Measurements from ENCODE around the gene DFFA. TPM values are rescaled to one million over a fixed set of nuclear protein-coding genes. Genes with fewer than 3 reads are reported as not detected.

Gene DFFA
- total and polyA plus RNA-seq, 2 of the 4 experiments (the other 2 are of a cell fraction) = 28.1 to 62.6 TPM

DNA sequence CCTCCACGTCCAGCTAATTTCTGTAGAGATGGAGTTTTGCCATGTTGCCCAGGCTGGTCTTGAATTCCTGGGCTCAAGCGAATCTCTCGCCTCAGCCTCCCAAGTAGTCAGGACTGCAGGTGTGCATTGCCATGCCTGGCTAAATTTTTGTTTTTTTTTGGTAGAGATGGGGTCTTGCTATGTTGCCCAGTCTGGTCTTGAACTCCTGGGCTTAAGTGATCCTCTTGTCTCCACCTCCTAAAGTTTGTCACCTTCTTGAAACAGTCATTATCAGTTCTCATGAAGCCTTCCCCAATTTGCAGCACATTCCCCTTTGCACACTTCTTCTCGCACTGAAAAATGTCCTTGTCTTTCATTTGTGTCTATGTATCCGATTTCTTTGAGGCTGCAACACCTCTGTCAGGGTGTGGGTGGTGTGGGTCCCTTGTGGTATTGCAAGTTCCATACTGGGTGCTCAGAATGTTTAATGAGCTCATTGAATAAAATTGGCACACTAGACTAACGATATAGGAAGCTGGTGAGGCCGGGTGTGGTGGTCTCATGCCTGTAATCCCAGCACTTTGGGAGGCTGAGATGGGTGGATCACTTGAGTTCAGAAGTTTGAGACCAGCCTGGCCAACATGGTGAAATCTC, 25.4 kb downstream of the DFFA start:
- BruUV-seq (replicated peaks) = no TSS peak
- Histone ChIP-seq H3K23ac (ENCODE audit: low read depth, low read length) (no peak overlapping the region), H3K9ac (ENCODE audit: low read depth, low read length) (no peak overlapping the region), H4K91ac (ENCODE audit: insufficient read depth, low read depth, low read length) (no peak overlapping the region), H3K56ac (ENCODE audit: extremely low read depth, insufficient read depth, low read length) (no peak overlapping the region), H2BK20ac (ENCODE audit: low read depth, low read length) (no peak overlapping the region), H2AFZ (replicated peaks; ENCODE audit: low read length, poor library complexity) (no peak overlapping the region), H2BK15ac (ENCODE audit: low read depth, low read length) (no peak overlapping the region), H4K8ac (ENCODE audit: low read depth in 2 of 2, low read length in 2 of 2) (no peak overlapping the region), H3K4ac (ENCODE audit: low read depth, low read length) (no peak overlapping the region), H3K27me3 (ENCODE audit: control insufficient read depth, insufficient read depth, low read length) (no peaks in the 10 kb centered on the region), H3K27ac (ENCODE audit: insufficient read depth, low read length) (no peak overlapping the region), H2BK5ac (ENCODE audit: low read depth, low read length, poor library complexity, severe bottlenecking) (no peak overlapping the region), H2AK5ac (ENCODE audit: low read depth, low read length) (no peak overlapping the region), H3K36me3 (ENCODE audit: control insufficient read depth, insufficient read depth, low read length) (peaks cover 7% of the 10 kb centered on the region; the same call in 1 of the 2 replicates), H2AK9ac (replicated peaks; ENCODE audit: low read depth, low read length, poor library complexity) (no peak overlapping the region), H3K4me1 (ENCODE audit: control insufficient read depth, insufficient read depth, low read length) (peaks cover 2% of the 10 kb centered on the region; the same call in 1 of the 2 replicates), H3K14ac (replicated peaks; ENCODE audit: low read depth, low read length) (no peak overlapping the region), H3K4me2 (ENCODE audit: low read depth, low read length) (no peak overlapping the region), H4K20me1 (ENCODE audit: insufficient read depth, low read length) (no peaks in the 10 kb centered on the region), H3K79me1 (ENCODE audit: low read depth in 1 of 2, low read length in 2 of 2) (no peaks in the 10 kb centered on the region), H3K9me3 (ENCODE audit: control insufficient read depth, insufficient read depth, low read length) (no peaks in the 10 kb centered on the region), H3K18ac (ENCODE audit: low read depth, low read length) (no peak overlapping the region), H4K5ac (ENCODE audit: low read depth, low read length) (no peak overlapping the region), H2BK120ac (ENCODE audit: low read depth, low read length) (no peak overlapping the region), H3K9me1 (ENCODE audit: insufficient read depth, low read length) (0 out of 2 replicates have a peak, but pooled peaks cover 3% of the 10 kb centered on the region), H3K4me3 (ENCODE audit: insufficient read depth, low read depth, low read length) (no peak overlapping the region)
- DNase-seq (no peak), ATAC-seq (ENCODE audit: low read depth) (no peak)
- intact Hi-C loops (cut with micrococcal nuclease) (no loop called here), dilution Hi-C loops (cut with HindIII; ENCODE audit: low sequenced_read_pairs, unreplicated experiment) (no loop called here), in situ Hi-C loops (cut with MboI; ENCODE audit: low sequenced_read_pairs) (no loop called here)
- WGBS, 2 experiments (ENCODE audit: extremely low coverage in 2 of 2, insufficient read length in 1 of 2) = no CpG with 5 or more reads among the region's 7 CpGs
- ChIA-PET CTCF (interaction anchor here (0.5 to 0.7 kb wide), 2 partner anchors 478 to 621 kb away, joined by 3 read pairs; no protein-coding TSS in a partner anchor), POLR2A (ENCODE audit: unreplicated experiment) (no interaction called here)
- no peak for TF ChIP-seq FOS (IDR thresholded peaks at IDR 0.05; ENCODE audit: low read depth, low read length)
- TF ChIP-seq, protein P1, sequence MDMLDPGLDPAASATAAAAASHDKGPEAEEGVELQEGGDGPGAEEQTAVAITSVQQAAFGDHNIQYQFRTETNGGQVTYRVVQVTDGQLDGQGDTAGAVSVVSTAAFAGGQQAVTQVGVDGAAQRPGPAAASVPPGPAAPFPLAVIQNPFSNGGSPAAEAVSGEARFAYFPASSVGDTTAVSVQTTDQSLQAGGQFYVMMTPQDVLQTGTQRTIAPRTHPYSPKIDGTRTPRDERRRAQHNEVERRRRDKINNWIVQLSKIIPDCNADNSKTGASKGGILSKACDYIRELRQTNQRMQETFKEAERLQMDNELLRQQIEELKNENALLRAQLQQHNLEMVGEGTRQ (IDR thresholded peaks at IDR 0.05; ENCODE audit: low read depth, low read length) = no peak
